Stimulated activated CD4-positive, alpha-beta T cell treated with anti-CD3 and anti-CD28 coated beads, Interleukin-4, amount 100 ng/mL, for 24 hours (primary cell): ENCODE data around the gene DYRK1A.

Experiments used
- DNase-seq: peaks from one replicate; pipeline ENCODE4 v3.0.0-alpha.2; 2020

Gene DYRK1A

GRCh38 chr21:37452227-37452626, 85.7 kb downstream of the DYRK1A start:
- no peak for DNase-seq

- no peak for DNase-seq
Observed at GRCh38 chr21:37453350-37453749, 86.8 kb downstream of the DYRK1A start.

GRCh38 chr21:37454869-37455503, 88.4 kb downstream of the DYRK1A start:
- DNase-seq, result no peak

- DNase-seq, result no peak
Observed at GRCh38 chr21:37455504-37455911, 88.9 kb downstream of the DYRK1A start.

- no peak for DNase-seq
Observed at GRCh38 chr21:37458669-37459276, 92.2 kb downstream of the DYRK1A start.

- DNase-seq, result no peak
Observed at GRCh38 chr21:37459575-37459974, 93.0 kb downstream of the DYRK1A start.

GRCh38 chr21:37460196-37460595, 93.6 kb downstream of the DYRK1A start:
- no peak for DNase-seq

GRCh38 chr21:37461479-37461878, 94.9 kb downstream of the DYRK1A start:
- no peak for DNase-seq

- DNase-seq, result no peak
Observed at GRCh38 chr21:37462087-37462861, 95.7 kb downstream of the DYRK1A start.

GRCh38 chr21:37463083-37463801, 96.7 kb downstream of the DYRK1A start:
- no peak for DNase-seq

GRCh38 chr21:37467082-37467481, 100.5 kb downstream of the DYRK1A start:
- no peak for DNase-seq

GRCh38 chr21:37468909-37469308, 102.3 kb downstream of the DYRK1A start:
- no peak for DNase-seq

GRCh38 chr21:37469441-37469840, 102.9 kb downstream of the DYRK1A start:
- DNase-seq, result no peak

GRCh38 chr21:37472581-37472980, 106.0 kb downstream of the DYRK1A start:
- no peak for DNase-seq

- no peak for DNase-seq
Observed at GRCh38 chr21:37473491-37473890, 106.9 kb downstream of the DYRK1A start.

GRCh38 chr21:37474342-37474741, 107.8 kb downstream of the DYRK1A start:
- DNase-seq, result no peak

- DNase-seq, result no peak
Observed at GRCh38 chr21:37475186-37475868, 108.8 kb downstream of the DYRK1A start.

GRCh38 chr21:37478794-37479193, 112.2 kb downstream of the DYRK1A start:
- DNase-seq, result no peak

- DNase-seq, result no peak
Observed at GRCh38 chr21:37483776-37484175, 117.2 kb downstream of the DYRK1A start.

GRCh38 chr21:37484535-37485474, 118.2 kb downstream of the DYRK1A start:
- no peak for DNase-seq

- no peak for DNase-seq
Observed at GRCh38 chr21:37489553-37489952, 123.0 kb downstream of the DYRK1A start.

- DNase-seq, result no peak
Observed at GRCh38 chr21:37490084-37490483, 123.5 kb downstream of the DYRK1A start.
